Measurements from ENCODE around the gene COL5A1. TPM values are rescaled to one million over a fixed set of nuclear protein-coding genes. Genes with fewer than 3 reads are reported as not detected.
A peak's percentile ranks its signal among the peaks of the same experiment; 100 is the strongest.

COL5A1 gene
- total RNA-seq, 4 donors from 2014 or later, result 4.8 to 16.5 (median 9.4) TPM

DNA sequence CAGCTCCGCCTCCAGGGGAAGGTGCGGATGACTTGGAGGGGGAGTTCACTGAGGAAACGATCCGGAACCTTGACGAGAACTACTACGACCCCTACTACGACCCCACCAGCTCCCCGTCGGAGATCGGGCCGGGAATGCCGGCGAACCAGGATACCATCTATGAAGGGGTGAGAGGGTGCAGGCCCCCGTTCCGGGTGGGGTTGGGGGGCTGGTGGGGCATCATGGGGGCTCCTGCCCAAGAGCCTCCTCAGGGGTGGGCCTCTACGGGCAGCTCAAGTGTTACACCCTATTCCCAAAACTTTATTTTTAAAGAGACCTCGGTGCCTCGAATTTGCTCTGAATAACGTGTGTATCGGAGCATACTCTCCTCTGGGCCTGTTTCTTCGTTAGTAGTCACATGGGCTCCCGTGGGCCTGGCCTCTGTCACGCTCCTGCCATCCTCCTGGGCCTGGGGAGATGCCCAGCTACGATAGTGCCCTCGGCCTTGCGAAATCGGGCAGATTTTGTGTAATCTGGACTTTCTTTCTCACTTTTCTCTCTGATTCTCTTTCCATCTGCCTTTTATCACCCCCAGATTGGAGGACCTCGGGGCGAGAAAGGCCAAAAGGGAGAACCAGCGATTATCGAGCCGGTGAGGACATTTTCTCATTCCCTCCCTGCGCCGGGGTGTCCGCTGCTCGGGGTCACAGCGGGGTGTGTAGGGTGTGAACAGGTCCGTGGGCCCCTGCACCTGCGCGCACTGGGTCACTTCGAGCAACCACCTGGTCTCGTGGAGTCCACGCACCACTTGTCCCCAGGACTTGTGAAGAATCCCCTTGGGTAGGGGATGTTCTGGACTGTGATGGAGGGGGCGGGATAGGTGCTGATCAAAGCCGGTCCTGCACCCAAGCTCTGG lies 90.1 kb downstream of the COL5A1 start:
- no peak for DNase-seq
- Histone ChIP-seq H3K9me3 (no peaks in the 10 kb centered on the region), H3K4me1 (peaks cover 7% of the 10 kb centered on the region in 2 donors), H3K27ac (no peak overlapping the region), H3K4me3 (replicated peaks in 1 of 3) (no peak overlapping the region), H3K27me3 (no peaks in the 10 kb centered on the region), H3K36me3 (no peaks in the 10 kb centered on the region)
- 91 to 97% methylated on average over 42 to 45 of the region's 45 CpGs for WGBS, 2 donors
- no peak for TF ChIP-seq POLR2A (IDR thresholded peaks at IDR 0.05)
- TF ChIP-seq, protein P1, sequence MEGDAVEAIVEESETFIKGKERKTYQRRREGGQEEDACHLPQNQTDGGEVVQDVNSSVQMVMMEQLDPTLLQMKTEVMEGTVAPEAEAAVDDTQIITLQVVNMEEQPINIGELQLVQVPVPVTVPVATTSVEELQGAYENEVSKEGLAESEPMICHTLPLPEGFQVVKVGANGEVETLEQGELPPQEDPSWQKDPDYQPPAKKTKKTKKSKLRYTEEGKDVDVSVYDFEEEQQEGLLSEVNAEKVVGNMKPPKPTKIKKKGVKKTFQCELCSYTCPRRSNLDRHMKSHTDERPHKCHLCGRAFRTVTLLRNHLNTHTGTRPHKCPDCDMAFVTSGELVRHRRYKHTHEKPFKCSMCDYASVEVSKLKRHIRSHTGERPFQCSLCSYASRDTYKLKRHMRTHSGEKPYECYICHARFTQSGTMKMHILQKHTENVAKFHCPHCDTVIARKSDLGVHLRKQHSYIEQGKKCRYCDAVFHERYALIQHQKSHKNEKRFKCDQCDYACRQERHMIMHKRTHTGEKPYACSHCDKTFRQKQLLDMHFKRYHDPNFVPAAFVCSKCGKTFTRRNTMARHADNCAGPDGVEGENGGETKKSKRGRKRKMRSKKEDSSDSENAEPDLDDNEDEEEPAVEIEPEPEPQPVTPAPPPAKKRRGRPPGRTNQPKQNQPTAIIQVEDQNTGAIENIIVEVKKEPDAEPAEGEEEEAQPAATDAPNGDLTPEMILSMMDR (IDR thresholded peaks at IDR 0.05), result no peak
- intact Hi-C loops (cut with DNase I), result no loop called here

GRCh38 chr9:134732392-134733110 lies 90.9 kb downstream of the COL5A1 start:
- no peak for TF ChIP-seq POLR2A (IDR thresholded peaks at IDR 0.05)
- TF ChIP-seq, protein P1 (IDR thresholded peaks at IDR 0.05), result no peak
- H3K27me3 ChIP-seq, result no peaks in the 10 kb centered on the region
- no peak overlapping the region for H3K27ac ChIP-seq
- H3K9me3 ChIP-seq, result no peaks in the 10 kb centered on the region
- DNase-seq, result no peak
- WGBS, 2 donors, result 88 to 90% methylated on average over 21 of the region's 26 CpGs
- no peak overlapping the region for H3K4me3 ChIP-seq (replicated peaks in 1 of 3)
- peaks cover 7% of the 10 kb centered on the region in 2 donors for H3K4me1 ChIP-seq
- H3K36me3 ChIP-seq, result no peaks in the 10 kb centered on the region
- intact Hi-C loops (cut with DNase I), result no loop called here

DNA sequence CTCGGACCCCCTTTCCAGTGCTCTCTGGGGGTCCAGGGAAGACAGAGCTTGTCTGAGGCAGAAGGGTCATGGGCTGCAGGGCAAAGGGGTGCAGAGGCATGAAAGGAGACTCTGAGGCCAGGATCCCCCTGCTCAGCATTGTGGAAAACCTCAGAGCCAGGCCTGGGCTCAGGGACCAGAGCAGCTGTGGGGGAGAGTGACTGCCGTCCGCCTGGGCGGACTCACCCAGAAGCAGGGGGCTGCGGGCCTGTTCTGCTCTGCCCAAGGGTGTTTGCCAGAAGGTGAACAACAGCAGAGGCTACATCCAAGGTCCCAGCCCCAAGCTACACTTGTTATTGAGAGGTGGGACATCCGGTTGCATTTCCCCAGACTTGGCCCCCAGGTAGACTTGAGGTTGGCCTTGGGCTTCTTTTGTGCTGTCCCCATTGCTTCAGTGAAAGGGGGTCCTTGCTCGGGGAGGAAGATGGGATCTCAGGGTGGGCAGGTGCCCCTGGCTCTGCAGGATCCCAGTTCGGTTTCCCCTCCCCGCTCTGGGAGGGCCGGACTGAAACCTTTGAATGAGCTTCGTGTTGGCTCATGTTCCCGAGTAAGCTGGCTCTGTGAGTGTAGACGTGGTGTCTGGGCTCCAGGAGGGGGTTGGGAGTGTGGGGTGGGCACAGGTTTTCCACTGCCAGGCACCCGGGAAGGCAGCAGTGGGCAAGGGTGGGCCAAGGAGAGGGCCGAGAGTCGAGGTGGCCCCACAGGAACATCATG lies 92.1 kb downstream of the COL5A1 start:
- DNase-seq, result no peak
- 49 to 72% methylated on average over 6 to 12 of the region's 16 CpGs for WGBS, 2 donors
- Histone ChIP-seq H3K4me3 (replicated peaks in 1 of 3) (no peak overlapping the region), H3K27ac (no peak overlapping the region), H3K4me1 (peaks cover 7% of the 10 kb centered on the region in 2 donors), H3K27me3 (no peaks in the 10 kb centered on the region), H3K9me3 (no peaks in the 10 kb centered on the region), H3K36me3 (no peaks in the 10 kb centered on the region)
- no peak for TF ChIP-seq POLR2A (IDR thresholded peaks at IDR 0.05)
- TF ChIP-seq, protein P1 (IDR thresholded peaks at IDR 0.05), result no peak
- intact Hi-C loops (cut with DNase I), result no loop called here

DNA sequence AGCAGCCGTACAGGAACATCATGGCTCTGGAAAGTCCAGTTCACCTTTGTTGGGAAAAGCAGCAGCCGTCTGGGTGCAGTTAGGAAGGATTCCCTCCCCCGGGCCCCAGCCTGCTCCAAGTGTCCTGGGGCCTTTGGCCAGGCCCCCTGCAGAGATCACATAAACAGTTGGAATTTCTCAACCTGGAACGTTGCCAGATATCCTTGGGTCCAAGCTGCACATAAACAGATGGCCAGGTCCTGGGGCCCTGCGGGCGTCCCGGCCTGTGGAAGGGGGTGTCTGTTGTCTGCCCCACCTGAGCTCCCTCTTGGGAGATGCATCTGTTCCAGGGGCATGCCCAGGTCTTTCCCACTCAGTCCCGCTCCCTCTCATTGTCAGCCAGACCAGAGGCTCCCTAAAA lies 92.7 kb downstream of the COL5A1 start:
- peak; percentile 38 to 56 for DNase-seq

More for the DNA sequence above, 92.7 kb downstream of the COL5A1 start:
- H3K9me3 ChIP-seq, result no peaks in the 10 kb centered on the region
- H3K4me1 ChIP-seq, result peaks cover 7% of the 10 kb centered on the region in 2 donors
- TF ChIP-seq, protein P1 (IDR thresholded peaks at IDR 0.05), result no peak
- TF ChIP-seq POLR2A (IDR thresholded peaks at IDR 0.05), result no peak
- H3K36me3 ChIP-seq, result no peaks in the 10 kb centered on the region
- no peak overlapping the region for H3K27ac ChIP-seq
- 53 to 54% methylated on average over 4 to 8 of the region's 8 CpGs for WGBS, 2 donors
- no peak overlapping the region for H3K4me3 ChIP-seq (replicated peaks in 1 of 3)
- intact Hi-C loops (cut with DNase I), result no loop called here
- no peaks in the 10 kb centered on the region for H3K27me3 ChIP-seq
